Measurements from ENCODE around the gene PGF. TPM values are rescaled to one million over a fixed set of nuclear protein-coding genes. Genes with fewer than 3 reads are reported as not detected.

The PGF gene
- total RNA-seq, 1 donor from 2014 or later: 0.23 TPM

GRCh38 chr14:74947353-74948227 is 7.8 kb downstream of the PGF start:
- Mint-ChIP-seq H3K27me3 (peaks cover 2% of the 10 kb centered on the region), H3K36me3 (ENCODE audit: low read depth) (no peaks in the 10 kb centered on the region), H3K27ac (no peak overlapping the region), H3K4me1 (peaks cover 12% of the 10 kb centered on the region), H3K9me3 (no peaks in the 10 kb centered on the region), H3K4me3 (no peak overlapping the region)
- intact Hi-C loops (cut with micrococcal nuclease): loop anchor here (10.0 kb wide), 2 partner anchors 83 to 357 kb away; no protein-coding TSS in a partner anchor
- no peak for DNase-seq

DNA sequence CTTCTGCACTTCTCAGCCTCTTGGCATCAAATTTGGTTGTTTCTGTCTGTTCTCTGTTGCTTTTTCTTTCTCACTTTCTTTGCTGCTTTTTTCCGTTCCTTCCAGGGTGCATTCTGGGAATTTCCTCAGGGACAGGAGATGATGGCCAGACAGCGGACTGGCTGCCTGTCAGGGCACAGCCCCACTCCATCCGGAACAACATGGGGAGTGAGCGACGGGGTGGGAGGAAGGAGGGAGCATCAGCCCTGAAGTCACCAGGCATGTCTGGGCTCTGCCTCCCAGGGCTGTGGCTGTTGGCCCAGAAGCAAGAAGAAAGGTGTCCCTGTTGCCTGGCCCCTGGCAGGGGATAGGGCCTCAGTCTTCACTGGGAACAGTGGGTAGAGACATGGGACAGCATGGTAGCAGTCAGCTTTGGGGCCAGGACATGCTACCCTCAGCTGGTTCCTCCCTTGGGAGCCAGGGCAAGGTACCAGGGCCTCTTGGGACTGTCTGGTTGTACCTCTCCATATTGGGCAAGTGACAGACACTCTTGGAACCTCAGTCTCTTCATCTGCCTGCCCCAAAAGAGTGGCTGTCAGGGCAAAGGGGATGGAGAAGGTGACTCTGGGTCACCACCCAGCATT is 8.6 kb downstream of the PGF start:
- Mint-ChIP-seq H3K4me1 (peaks cover 17% of the 10 kb centered on the region), H3K36me3 (ENCODE audit: low read depth) (no peaks in the 10 kb centered on the region), H3K27ac (no peak overlapping the region), H3K4me3 (no peak overlapping the region), H3K9me3 (no peaks in the 10 kb centered on the region), H3K27me3 (peaks cover 2% of the 10 kb centered on the region)
- intact Hi-C loops (cut with micrococcal nuclease): loop anchor here (10.0 kb wide), 2 partner anchors 82 to 358 kb away; no protein-coding TSS in a partner anchor
- DNase-seq: no peak

DNA sequence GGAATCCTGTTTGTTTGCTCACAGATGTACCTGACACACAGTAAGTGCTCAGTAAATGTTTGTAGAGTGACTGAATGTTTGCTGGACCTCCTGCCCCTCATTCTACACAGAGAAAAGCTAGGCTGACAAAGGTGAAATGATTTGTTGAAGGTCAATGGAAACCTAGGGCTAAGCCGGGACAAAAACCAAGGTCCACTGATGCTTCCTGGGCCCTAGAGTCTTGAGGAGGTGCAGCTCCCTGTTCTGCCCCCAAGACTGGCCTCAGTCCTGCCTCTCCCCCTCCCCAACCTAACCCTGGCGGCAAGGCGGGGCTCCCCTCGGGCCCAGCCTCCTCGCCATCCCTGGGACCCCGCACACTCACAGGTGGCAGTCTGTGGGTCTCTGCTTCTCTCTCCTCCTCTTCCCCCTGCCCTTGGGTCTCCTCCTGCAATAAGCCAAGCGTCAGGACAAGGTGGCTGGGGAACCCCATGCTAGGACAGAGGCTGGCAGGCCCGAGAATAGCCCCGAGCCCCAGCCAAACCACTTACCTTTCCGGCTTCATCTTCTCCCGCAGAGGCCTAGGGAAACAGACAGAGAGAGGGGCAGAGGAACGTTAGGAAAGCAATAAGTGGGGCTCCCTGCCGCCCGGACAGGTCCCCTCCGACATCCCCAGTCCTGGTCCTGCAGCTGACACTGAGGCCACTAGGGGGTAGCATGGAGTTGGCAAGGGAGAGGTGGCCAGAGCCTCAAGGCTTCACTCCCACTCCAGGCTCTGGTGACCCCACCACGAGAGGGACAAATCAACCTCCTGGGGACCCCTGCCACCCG is 9.3 kb downstream of the PGF start:
- no peaks in the 10 kb centered on the region for H3K36me3 Mint-ChIP-seq (ENCODE audit: low read depth)
- H3K27me3 Mint-ChIP-seq: peaks cover 2% of the 10 kb centered on the region
- DNase-seq: peak; percentile 94
- no peak overlapping the region for H3K4me3 Mint-ChIP-seq
- intact Hi-C loops (cut with micrococcal nuclease): loop anchor here (1.0 to 10.0 kb wide), 3 partner anchors 81 to 359 kb away; no protein-coding TSS in a partner anchor
- no peaks in the 10 kb centered on the region for H3K9me3 Mint-ChIP-seq
- H3K4me1 Mint-ChIP-seq: peaks cover 21% of the 10 kb centered on the region
- H3K27ac Mint-ChIP-seq: no peak overlapping the region

- intact Hi-C loops (cut with micrococcal nuclease): loop anchor here (1.0 to 10.0 kb wide), 3 partner anchors 81 to 359 kb away; no protein-coding TSS in a partner anchor
- no peaks in the 10 kb centered on the region for H3K9me3 Mint-ChIP-seq
- peaks cover 21% of the 10 kb centered on the region for H3K4me1 Mint-ChIP-seq
- no peak overlapping the region for H3K4me3 Mint-ChIP-seq
- H3K27ac Mint-ChIP-seq: no peak overlapping the region
- H3K36me3 Mint-ChIP-seq (ENCODE audit: low read depth): no peaks in the 10 kb centered on the region
- DNase-seq: peak; percentile 80
- H3K27me3 Mint-ChIP-seq: peaks cover 2% of the 10 kb centered on the region
Observed at GRCh38 chr14:74945261-74945851, 10.0 kb downstream of the PGF start.

- Mint-ChIP-seq H3K36me3 (ENCODE audit: low read depth) (no peaks in the 10 kb centered on the region), H3K27me3 (no peaks in the 10 kb centered on the region), H3K4me1 (peaks cover 32% of the 10 kb centered on the region), H3K27ac (peak overlapping the region; percentile 93), H3K9me3 (no peaks in the 10 kb centered on the region), H3K4me3 (peak overlapping the region; percentile 85)
- no peak for DNase-seq
- intact Hi-C loops (cut with micrococcal nuclease): loop anchor here (5.0 to 10.0 kb wide), 3 partner anchors 60 to 362 kb away; partner anchors contain the start of gene EIF2B2
Observed at GRCh38 chr14:74942608-74943007, 12.8 kb downstream of the PGF start.

DNA sequence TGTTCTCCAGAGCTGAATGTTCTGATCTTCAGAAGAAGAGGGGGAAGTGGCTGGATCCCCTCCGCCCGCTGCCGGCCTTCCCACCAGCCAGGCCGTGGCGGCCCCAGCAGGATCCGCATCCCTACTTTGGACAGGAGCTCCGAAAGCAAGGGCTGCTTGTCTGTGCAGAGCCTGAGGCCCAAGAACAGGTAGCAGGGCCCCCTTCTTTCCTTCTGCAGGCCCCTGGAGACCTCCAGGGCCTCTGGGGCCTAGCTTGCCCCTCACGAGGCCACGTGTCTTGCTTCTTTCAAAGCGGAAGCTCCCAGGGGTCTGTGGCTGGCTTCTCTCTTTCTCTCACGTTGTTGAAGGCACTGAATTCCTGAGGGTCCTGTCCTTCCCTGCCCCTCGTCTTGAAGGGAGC is 13.2 kb downstream of the PGF start:
- intact Hi-C loops (cut with micrococcal nuclease): loop anchor here (5.0 to 10.0 kb wide), 3 partner anchors 60 to 363 kb away; partner anchors contain the start of gene EIF2B2

DNA sequence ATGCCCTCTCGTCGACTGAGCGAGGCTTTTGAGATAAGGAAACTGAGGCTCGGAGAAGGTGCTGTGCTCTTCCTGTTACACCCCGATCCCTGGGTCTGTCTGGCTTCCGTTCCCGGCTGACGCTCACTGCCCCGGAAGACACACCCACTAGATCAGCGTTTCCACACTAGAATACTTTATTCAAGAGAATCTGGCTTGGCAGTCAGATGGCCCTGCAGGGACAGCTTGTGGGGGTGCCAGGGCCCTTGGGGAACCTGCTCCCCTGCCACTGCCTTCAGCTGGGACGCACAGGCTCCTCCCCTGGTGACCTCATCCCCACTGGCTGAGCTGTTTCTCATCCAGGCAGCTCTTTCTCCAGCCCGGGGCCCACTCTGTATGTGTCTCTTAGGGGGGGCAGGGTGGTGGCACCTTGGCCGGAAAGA is 13.7 kb downstream of the PGF start:
- Mint-ChIP-seq H3K27ac (peak overlapping the region; percentile 93), H3K4me3 (peak overlapping the region; percentile 85), H3K36me3 (ENCODE audit: low read depth) (no peaks in the 10 kb centered on the region), H3K9me3 (no peaks in the 10 kb centered on the region), H3K27me3 (no peaks in the 10 kb centered on the region), H3K4me1 (peaks cover 38% of the 10 kb centered on the region)
- DNase-seq: peak; percentile 87
- intact Hi-C loops (cut with micrococcal nuclease): loop anchor here (5.0 to 10.0 kb wide), 3 partner anchors 61 to 363 kb away; partner anchors contain the start of gene EIF2B2

More for the DNA sequence above, 13.2 kb downstream of the PGF start:
- DNase-seq: no peak
- peaks cover 33% of the 10 kb centered on the region for H3K4me1 Mint-ChIP-seq
- H3K27me3 Mint-ChIP-seq: no peaks in the 10 kb centered on the region
- H3K27ac Mint-ChIP-seq: peak overlapping the region; percentile 93
- H3K9me3 Mint-ChIP-seq: no peaks in the 10 kb centered on the region
- peak overlapping the region; percentile 85 for H3K4me3 Mint-ChIP-seq
- H3K36me3 Mint-ChIP-seq (ENCODE audit: low read depth): no peaks in the 10 kb centered on the region

- H3K27ac Mint-ChIP-seq: peak overlapping the region; percentile 93
- no peaks in the 10 kb centered on the region for H3K27me3 Mint-ChIP-seq
- H3K4me3 Mint-ChIP-seq: peak overlapping the region; percentile 85
- H3K4me1 Mint-ChIP-seq: peaks cover 36% of the 10 kb centered on the region
- no peaks in the 10 kb centered on the region for H3K9me3 Mint-ChIP-seq
- no peaks in the 10 kb centered on the region for H3K36me3 Mint-ChIP-seq (ENCODE audit: low read depth)
- intact Hi-C loops (cut with micrococcal nuclease): loop anchor here (5.0 to 10.0 kb wide), 3 partner anchors 61 to 364 kb away; partner anchors contain the start of gene EIF2B2
- no peak for DNase-seq
Observed at GRCh38 chr14:74940956-74941565, 14.3 kb downstream of the PGF start.

DNA sequence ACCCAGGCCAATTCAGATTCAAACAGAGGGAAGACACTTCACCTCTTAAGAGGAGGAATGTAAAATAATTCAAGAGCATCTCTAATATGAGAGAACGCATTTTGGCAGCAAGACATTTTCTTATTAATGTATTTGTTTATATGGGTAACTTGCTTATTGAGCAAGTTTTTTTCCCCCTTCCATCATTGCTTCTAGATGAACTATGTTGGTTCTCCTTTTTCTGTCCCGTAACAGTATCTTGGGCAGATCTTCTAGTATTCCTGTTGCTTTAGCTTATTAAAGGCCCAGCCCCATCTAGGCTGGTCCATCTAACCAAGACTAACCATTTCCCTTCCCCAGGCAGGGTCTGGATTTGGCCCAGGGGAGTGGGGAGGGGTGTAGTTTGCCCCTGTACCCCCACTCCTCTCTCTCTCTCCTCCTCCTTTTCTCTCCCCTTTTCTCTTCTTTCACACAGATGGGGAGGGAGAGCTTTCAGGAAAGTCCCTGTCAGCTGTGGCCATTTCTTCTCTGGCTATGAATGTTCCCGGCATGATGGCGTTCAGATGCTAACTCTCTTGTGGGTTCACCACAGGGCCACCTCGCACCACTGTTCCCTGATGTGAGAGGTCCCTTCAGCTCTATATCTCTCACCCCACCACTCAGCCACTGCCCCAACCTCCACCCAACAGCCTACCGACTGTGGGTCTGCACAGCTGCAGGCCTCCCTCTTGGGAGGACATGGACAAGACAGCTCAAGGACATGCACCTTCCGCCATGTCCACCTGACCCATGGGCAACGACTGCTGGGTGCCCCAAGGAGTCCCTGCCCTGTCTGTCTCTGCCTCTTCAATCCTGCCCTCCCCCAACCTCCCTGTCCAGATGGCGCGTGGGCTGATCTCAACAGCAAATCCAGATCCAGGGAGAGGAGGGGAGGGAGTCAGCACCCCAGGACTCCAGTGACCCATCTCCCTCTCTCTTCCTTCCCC is 16.6 kb downstream of the PGF start:
- H3K4me3 Mint-ChIP-seq: no peak overlapping the region
- H3K4me1 Mint-ChIP-seq: peaks cover 36% of the 10 kb centered on the region
- H3K27me3 Mint-ChIP-seq: no peaks in the 10 kb centered on the region
- no peak overlapping the region for H3K27ac Mint-ChIP-seq
- intact Hi-C loops (cut with micrococcal nuclease): no loop called here
- DNase-seq: no peak
- H3K36me3 Mint-ChIP-seq (ENCODE audit: low read depth): no peaks in the 10 kb centered on the region
- H3K9me3 Mint-ChIP-seq: no peaks in the 10 kb centered on the region

DNA sequence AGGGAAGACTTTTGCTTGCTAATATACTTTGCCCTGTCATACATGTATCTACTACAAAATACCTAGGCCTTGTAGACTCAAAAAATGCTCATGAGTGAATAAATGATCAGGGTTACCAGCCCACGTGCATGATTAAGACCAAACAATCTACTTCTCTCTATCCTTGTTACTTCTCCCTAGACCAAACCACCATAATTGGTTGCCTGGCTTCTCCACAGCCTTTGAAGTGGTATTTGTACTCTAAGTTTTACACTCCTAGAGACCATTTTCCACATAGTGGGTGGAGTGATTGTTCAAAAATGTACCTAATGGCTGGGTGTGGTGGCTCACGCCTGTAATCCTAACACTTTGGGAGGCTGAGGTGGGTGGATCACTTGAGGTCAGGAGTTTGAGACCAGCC is 18.2 kb downstream of the PGF start:
- DNase-seq: no peak
- H3K9me3 Mint-ChIP-seq: no peaks in the 10 kb centered on the region
- H3K4me3 Mint-ChIP-seq: no peak overlapping the region
- H3K27ac Mint-ChIP-seq: no peak overlapping the region
- intact Hi-C loops (cut with micrococcal nuclease): no loop called here
- H3K36me3 Mint-ChIP-seq (ENCODE audit: low read depth): no peaks in the 10 kb centered on the region
- peaks cover 31% of the 10 kb centered on the region for H3K4me1 Mint-ChIP-seq
- H3K27me3 Mint-ChIP-seq: peaks cover 2% of the 10 kb centered on the region

GRCh38 chr14:74936731-74937130 is 18.7 kb downstream of the PGF start:
- Mint-ChIP-seq H3K4me3 (no peak overlapping the region), H3K27ac (no peak overlapping the region), H3K4me1 (peaks cover 29% of the 10 kb centered on the region), H3K36me3 (ENCODE audit: low read depth) (no peaks in the 10 kb centered on the region), H3K9me3 (no peaks in the 10 kb centered on the region), H3K27me3 (peaks cover 2% of the 10 kb centered on the region)
- DNase-seq: no peak
- intact Hi-C loops (cut with micrococcal nuclease): no loop called here

GRCh38 chr14:74936151-74936550 is 19.2 kb downstream of the PGF start:
- H3K27me3 Mint-ChIP-seq: peaks cover 2% of the 10 kb centered on the region
- intact Hi-C loops (cut with micrococcal nuclease): no loop called here
- DNase-seq: no peak
- no peaks in the 10 kb centered on the region for H3K9me3 Mint-ChIP-seq
- no peak overlapping the region for H3K27ac Mint-ChIP-seq
- H3K36me3 Mint-ChIP-seq (ENCODE audit: low read depth): no peaks in the 10 kb centered on the region
- H3K4me3 Mint-ChIP-seq: no peak overlapping the region
- H3K4me1 Mint-ChIP-seq: peaks cover 25% of the 10 kb centered on the region
